Stimulated activated CD4-positive, alpha-beta T cell treated with anti-CD3 and anti-CD28 coated beads, Interleukin-1b, Interleukin-23, amount 100 ng/mL, for 24 hours (primary cell): Measurements from ENCODE around the gene SMR3A.

Source experiments
- DNase-seq, 4 experiments: peaks; one replicate each; pipeline ENCODE4 v3.0.0-alpha.2; 2020; ENCODE audit warnings: low read depth in 4 of 4, low spot score in 1 of 4

Gene SMR3A

DNA sequence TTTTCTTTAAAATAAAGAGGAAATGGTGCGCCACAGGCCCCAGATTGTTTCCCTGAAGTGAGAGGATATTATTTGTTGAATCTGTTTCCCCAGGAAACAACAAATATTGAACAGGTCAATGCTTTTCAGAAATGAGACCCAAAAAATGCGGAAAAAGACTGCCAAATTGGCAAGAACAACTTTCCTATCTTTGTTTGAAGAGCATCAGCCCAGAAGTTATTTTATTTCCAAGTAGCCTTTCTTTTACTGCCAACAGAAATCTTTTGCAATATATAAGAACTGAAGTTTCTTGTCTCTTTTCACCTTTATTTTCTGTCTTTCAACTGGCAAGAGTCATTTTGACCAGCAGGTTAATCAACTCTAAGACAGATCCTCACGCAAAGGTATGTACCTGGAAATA lies at the start of gene SMR3A:
Gene SMR3A (plus strand): TSS at position 301 of the 400 bp plus-strand sequence. CDS start 1,356 bp downstream, outside the sequence.
- no peak for DNase-seq

DNA sequence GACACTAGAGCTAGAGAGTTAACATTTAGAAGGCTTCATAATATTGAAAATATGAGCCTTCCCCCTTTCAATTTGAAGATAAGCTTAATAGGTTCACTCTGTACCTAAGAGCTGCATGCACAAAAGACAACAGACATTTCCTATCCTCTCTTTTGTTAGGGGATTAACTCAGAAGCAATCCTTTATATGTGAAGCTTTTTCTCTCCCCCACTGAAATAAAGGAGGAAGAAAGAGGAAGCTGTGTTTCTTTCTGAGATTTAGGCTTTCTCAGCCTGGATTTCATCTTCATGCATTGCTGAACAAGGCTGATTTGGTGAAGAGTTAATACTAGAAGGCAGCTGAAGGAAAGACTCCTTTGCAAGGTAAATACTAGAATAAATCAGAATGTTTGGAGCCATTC lies 46.8 kb upstream of the SMR3A start:
- DNase-seq, result no peak

DNA sequence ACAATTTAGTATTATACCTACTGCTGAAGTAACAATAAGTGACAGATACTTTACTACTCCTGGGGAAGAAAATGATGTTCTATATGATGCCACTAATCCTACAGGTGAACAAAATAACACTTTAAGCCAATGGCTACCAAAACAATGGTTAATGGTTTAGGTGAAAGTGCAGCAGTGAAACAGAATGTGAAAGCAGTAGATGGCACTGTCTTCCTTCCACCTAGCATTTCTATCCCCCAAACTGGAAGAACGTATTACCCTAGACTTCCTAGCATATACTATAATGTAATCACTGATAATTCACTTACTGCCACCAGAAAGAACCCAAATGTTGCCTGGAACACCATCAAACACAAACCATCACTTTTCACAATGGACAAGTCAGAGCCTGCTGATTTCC lies 44.6 kb upstream of the SMR3A start:
- DNase-seq, result no peak

DNA sequence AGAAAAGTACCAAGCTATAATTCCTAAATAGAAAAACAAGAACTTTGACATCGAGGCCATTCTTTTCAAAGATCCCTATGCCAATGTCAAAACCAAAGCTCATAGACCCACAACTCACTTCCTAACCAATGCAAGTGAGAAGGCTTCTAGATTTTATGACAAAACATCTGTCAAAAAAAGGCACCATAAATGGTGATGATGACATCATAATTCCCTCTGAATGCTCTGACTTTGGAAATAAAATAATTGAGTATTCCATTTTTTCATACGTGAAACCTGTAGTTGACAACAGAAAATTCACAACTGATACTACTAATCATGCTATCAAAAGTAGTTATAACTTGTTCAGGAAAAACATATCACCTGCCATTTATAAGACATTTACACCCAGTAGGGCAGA lies 34.5 kb upstream of the SMR3A start:
- no peak for DNase-seq

DNA sequence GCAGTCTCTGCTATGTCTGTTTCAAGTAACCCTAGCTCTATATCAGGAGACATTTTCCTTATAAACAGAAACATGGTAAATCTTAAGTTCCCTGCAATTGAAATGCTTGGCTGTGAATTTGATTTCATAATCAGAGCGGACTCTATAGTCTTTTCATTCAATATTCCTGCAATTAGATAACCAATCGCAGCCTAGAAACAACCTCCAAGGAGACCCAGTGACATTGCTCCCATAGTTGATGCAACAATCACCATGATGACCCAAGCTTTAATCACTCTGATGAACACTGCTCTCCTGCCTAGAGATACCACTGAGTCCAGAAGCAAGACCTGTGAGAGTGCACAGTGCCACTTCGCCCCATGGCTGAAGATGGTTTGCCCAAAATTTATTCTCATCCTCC lies 25.9 kb upstream of the SMR3A start, which contains the start of gene CABS1:
Gene CABS1 (plus strand): TSS at position 301 of the 400 bp plus-strand sequence. CDS start 59 bp downstream, at position 360.
- no peak for DNase-seq

DNA sequence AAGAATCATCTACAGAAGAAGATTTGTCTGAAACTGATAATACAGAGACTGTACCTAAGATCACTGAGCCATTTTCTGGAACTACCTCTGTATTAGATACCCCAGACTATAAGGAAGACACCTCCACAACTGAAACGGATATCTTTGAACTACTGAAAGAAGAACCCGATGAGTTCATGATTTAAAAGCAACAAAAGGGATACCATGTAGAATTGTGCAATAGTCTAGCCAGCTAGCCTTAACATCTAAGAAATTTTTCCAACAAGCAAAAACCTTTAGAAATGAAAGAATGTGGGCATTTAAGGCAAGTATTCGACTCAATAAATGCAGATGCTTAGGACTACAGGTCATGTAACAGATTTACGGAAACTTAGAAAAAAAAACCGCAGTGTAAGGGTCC lies 24.5 kb upstream of the SMR3A start:
- no peak for DNase-seq

DNA sequence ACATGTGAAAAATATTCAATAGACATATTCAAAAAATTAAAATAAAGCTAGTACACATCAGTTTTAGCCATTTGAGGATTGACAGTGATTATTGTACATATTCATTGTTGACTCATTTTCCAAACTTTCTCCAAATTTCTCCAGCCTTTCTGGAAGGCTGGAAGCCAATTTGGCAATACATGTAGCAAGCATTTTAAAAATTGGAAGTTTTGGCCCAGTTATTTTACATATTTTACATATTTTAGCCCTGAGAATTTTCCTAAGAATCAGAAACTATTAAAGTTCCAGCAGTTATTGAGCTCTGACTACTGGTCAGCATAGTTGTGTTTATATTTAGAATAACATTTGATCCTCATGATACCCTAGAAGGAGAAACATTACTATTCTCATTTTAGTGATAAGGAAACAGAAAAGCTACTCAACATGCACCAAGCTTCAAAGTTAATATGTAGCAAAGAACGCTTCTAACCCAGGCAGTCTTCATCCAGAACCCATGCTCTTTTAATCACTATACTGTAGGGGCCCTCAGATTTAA lies 22.6 kb upstream of the SMR3A start:
- no peak for DNase-seq

DNA sequence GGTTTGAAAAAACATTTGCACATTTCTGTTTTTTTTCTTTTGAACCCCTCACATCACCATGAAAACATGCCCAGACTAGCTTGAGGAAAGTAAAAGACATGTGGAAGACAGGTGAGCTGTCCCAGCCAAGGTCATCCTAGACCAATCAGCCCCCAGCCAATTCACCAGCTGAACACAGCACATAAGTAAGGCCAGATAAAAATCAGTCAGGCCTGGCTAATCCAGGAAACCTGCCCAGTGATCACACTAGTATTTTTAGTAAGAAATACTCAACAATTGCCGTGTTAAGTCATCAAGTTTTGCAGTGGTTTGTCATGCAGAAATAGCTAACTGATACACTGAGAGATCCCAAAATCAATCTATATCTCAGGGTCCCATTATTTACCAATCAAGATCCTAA lies 4.4 kb upstream of the SMR3A start:
- no peak for DNase-seq

DNA sequence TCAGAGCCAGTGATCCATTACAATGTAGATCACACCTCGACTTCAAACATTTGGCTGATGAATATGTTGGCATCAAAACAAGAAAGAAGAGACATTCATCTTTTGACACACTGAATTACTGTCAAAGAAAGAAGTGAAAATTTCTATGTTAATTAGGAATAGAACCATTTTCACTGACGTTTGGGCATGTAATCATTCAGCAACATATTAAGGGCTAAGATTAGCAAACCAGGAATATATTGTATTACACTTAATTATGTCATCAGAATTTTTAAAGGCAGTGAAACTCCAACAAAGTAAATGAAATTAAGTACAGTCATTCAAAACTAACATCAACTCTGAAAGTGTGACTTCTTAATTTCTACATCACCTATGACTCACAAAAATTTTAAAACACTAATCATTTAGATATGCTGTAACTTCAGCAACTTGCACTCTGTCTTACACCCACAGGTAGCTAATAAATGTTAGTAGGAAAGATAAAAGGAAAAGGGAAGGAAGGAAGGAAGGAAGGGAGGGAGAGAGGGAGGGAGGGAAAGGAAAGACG lies 1.4 kb upstream of the SMR3A start:
- DNase-seq, result no peak

DNA sequence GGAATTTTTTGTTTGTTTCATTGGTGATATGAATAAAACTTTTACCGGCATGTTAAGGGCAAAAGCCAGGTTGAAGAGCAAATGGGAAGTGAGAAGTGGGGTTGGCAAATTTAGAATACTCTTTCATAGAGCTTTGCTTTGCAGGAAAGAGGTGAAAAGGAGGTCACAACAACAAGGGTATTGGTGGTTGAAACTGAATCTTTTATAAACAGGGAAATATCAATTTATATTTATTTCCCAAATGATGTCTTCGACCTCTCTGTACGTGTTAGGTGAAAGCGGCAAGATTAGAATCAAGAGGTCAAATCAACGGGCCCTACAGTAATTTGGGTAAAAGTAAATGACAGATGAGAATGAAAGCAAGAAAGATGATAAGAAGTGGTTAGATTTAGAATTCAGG lies 3.4 kb downstream of the SMR3A start:
- DNase-seq, result no peak

DNA sequence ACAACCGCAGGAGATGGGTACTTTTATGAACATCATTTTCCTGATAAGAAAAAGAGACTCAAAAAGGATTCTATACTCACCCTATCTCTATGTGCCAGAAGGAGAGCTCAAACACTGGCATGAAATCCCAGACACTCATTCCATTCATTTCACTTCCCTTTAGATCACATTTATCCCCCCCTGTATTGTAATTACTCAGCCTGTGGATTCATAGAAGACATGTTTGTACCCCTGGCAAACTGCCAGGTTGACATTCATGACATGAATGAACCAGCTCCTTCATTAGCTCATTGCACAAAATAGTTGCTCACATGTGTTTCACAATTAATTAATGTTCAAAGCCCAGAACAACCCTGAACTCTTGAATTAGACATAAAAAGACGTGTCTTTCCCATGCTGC lies 4.9 kb downstream of the SMR3A start:
- DNase-seq, result no peak

DNA sequence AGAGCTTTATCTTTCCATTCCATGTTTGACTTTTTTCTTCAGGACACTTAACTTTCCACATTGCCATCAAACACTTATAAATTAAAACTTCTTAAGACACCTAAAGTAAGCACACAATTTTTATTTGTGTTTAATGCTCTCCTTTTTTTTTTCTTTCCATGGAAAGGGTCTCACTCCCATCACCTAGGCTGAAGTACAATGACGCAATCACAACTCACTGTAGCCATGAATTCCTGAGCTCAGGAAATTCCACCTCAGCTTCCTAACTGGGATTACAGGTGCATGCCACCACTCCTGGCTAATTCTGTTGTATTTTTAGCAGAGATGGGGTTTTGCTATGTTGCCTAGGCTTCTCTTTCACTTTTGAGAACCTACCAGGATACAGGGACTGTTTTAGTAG lies 7.3 kb downstream of the SMR3A start:
- DNase-seq, result no peak

DNA sequence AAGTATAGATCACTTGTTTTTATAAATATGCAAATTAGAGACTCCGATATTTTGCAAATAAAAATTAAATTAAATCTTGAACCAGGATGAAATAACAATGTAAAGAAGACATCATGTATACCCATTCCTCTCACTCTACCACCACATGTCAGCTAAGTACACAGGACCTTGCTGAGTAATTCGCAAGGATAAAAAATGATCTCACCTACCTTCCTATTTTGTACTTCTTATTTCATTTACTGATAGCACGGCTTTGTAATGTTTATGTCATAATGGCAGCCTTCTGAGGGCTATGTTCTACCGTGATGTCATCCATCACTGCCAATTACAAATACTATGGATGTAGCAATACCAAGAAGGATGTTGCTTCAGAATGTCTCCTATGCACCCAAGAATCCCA lies 11.4 kb downstream of the SMR3A start:
- no peak for DNase-seq

DNA sequence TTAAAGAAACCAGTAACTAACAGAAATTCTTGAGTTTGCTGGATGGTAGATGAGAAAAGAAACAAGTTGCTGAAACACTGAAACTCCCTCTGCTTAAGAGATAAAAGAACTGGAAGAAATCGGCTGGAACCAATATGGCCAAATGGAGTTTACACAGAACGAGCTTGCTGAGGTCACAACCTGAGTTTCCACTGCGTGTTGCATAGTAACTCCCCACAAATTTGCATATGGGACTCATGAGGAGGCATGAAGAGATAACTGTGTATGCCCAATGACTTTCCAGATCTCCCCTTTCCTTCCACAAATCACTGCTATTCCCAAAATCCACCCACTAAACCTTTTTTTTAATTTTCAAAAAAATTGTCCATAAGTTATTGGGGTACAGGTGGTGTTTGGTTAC lies 12.2 kb downstream of the SMR3A start:
- no peak for DNase-seq

DNA sequence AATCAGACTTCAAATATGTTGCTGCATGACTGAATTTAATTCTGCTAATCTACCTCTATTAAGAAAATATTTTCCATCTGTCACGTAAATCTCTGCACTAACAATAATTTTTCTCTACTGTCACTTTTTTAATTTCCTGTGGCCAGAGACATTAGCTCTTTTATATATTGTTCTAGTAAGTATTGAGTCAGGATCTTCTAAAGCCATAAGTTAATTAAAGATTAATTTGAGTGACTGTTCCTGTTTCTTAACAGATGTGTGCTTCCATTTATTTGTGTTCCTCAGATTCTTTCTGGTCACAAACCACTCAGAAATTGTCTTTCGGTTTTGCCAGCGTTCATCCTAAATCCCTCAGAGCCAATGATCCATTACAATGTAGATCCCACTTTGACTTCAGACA lies 20.0 kb downstream of the SMR3A start:
- no peak for DNase-seq

DNA sequence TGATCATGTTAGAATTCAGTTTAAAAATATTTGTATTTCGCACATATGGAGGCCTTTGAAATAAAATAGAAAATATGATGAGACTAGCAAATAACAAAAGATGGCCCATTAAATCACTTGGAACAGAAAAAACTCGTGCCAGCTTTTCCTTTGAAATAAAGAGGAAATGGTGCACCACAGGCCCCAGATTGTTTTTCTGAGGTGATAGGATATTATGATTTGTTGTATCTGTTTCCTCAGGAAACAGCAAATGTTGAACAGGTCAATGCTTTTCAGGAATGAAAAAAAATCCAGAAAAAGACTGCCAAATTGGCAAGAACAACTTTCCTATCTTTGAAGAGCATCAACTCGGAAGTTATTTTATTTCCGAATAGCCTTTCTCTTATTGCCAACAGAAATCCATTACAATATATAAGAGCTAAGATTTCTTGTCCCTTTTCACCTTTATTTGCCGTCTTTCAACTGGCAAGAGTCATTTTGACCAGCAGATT lies 22.2 kb downstream of the SMR3A start, which contains the start of gene SMR3B:
Gene SMR3B (plus strand): TSS at position 441 of the 491 bp plus-strand sequence. CDS start 1,380 bp downstream, outside the sequence.
- DNase-seq, result no peak

DNA sequence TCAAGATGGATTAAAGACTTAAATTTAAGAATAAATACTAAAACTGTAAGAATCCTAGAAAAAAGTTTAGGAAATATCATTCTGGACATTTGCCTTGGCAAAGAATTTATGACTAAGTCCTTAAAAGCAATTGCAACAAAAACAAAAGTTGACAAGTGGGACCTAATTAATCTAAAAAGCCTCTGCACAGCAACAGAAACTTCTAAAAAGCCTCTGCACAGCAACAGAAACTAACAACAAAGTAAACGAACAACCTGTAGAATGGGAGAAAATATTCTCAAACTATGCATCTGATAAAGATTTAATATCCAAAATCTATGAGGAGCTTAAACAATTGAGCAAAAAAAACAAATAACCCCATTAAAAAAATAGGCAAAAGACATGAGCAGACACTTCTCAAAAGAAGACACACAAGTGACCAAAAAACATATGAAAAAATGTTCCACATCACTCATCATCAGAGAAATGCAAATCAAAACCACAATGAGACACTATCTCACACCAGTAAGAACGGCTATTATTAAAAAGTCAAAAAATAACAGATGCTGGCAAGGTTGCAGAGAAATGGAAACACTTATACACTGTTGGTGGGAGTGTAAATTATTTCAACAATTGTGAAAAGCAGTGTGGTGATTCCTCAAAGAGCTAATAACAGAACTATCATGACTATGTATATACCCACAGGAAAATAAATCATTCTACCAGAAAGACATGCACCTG lies 31.7 kb downstream of the SMR3A start:
- no peak for DNase-seq

DNA sequence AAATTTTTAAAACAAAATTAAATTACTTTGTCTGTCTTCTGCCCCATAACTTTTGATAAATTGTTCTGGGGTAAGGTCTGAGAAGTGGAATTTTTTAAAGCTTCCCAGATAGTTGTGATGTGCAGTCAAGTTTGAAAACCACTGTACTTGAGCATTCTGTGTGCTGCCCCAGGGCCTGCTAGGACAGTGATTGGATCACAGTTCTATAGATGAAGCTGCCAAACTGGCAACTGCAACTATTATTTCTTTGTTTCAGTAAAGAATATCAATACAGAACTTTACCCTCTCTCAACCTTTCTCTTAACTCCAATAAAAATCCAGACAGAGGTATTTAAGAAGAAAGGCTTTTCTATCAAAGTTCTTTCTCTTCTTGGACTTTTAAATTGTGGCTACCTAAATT lies 37.0 kb downstream of the SMR3A start, which contains the start of gene OPRPN:
Gene OPRPN (plus strand): TSS at position 361 of the 400 bp plus-strand sequence. CDS start 1,346 bp downstream, outside the sequence.
- no peak for DNase-seq

DNA sequence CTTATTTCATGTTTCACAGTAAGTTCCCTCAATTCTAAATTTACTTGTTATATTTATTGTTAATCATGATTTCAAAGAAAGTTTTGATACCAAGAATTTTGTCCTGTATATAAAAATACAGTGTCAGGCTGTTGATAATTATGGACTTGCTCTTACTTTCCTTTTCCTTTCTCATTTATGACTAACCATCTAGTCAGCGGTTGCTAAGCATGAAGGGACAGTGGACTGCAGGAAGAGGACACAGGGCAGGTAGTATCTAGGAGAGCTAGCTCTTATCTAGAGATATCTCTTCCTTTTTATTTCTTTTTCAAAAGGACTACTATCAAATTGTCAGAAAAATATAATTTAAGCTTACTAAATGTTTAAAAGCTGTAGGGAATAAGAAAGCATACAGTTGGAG lies 38.8 kb downstream of the SMR3A start:
- no peak for DNase-seq

DNA sequence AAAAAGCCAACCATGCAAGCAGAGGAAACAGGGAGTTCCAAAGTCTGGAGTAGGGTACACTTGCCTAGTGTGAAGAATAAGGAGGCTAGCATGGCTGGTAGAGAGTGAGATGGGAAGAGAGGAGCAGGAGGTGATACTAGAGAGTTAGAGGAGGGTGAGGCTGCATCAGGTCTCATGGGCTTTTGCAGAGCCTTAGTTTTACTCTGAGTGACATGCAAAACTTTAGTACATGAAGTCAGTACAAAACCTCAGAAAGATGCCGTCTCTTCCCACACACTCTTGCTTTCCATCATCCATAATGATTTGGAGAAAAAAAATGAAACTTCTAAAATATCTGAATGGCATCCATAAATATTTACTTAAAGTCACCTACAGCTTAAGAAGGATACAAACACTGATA lies 42.2 kb downstream of the SMR3A start:
- no peak for DNase-seq

DNA sequence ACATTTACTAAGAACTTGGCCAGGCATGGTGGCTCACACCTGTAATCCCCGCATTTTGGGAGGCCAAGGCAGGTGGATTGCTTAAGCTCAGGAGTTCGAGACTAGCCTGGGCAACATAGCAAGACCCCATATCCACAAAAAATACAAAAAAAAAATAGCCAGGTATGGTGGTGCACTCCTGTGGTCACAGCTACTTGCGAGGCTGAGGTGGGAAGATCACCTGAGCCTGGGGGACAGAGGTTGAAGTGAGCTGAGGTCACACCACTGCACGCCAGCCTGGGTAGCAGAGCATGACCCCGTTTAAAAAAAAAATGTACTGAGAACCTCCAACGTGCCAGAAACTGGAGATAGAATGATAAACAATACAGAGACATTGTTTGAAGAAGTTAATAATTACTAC lies 45.2 kb downstream of the SMR3A start:
- no peak for DNase-seq
